Epithelial cell of alveolus of lung (primary cell): ENCODE data around the gene CELF6. TPM values are rescaled to one million over a fixed set of nuclear protein-coding genes. Genes with fewer than 3 reads are reported as not detected.

ENCODE experiments used
- total RNA-seq: library from RNA; depleted of rRNA; stranded (reverse); fragments of >200 nt; gene quantifications from 2 replicates; pipeline ENCODE4 v1.2.1, GENCODE V29; 2015

Gene CELF6
- total RNA-seq = 0.72 TPM in 1 of 2 replicates, not detected in the other

DNA sequence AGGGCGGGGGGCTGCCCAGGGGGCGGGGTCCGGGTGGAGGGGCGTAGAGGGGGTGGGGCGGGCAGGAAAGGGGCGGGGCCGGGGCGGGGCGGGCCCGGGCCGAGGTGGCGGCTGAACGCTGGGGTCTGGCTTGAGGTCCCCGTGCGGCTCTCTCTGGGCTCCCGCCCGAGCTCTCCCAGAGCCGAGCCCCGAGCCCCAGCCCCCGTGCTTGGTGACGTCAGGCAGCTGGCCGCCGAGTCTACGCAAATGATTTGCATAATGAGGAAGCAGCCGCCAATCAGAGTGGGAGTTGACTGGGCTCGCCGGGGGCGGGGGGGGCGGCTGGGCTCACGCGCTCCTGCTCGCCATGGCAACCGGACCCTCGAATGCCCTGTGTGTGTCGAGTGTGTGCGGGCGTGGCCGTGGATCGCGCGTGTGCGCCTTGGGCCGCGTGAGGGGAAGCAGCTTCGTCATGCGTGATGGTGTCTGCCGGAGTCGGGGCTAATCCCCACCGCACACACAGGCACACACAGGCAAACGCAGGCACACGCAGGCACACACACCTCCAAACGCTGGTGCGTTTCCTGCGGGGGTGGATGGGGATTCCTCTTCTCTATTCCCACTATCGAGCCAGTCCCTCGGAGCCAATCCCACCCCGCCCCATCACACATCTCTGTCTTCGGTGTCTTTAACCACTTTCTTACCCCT lies at the start of gene CELF6:
Gene CELF6 (minus strand): TSS at position 173 of the 687 bp plus-strand sequence. CDS start 283 bp downstream, outside the sequence.

DNA sequence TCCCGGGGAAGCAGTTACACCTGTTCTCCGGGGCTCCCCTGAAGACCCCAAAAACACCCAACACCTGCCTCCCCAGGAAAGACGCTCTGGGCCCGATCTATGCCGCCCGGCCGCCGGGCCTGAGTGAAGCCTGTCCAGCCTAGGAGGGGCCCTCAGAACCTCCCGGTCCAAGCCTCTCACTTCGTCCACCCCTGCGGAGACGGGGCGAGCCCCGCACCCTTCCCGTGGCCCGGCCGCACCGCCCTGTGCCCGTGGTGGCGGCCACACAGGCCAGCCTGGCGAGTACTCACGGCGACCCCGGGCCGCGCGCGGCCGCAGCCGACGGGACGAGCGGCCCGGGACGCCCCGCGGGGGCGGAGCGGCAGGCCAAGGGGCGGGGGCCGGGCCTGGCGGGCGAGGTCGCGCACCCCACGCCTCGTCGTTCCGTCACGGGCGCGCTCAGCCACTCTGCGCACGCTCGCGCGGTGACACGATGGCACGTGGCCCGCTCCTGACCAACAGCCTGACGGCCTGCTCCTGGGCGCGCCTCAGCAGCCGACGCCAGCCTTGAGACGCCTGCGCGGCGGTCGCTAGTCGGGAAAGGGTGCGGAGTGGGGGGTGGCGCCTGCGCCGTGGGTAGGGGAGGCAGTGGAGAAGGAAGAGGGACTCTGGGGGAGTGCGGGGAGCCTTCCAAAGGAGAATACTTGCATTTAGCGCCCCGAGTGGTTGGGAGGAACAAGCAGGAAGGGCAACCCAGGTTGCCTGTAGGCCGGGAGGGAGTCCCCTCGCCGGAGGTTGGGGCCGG lies 47.6 kb downstream of the CELF6 start, which contains the start of gene PARP6:
Gene PARP6 (minus strand): TSS at position 342 of the 784 bp plus-strand sequence. CDS start 5,077 bp downstream, outside the sequence.

Other genes starting within 250 kb of the CELF6 start
- gene MYO9A, start 202.0 kb downstream of the CELF6 start, total RNA-seq = 13.1 and 15.6 TPM in 2 replicates
- 2.3 and 3.2 TPM in 2 replicates for gene SENP8, start 201.8 kb downstream of the CELF6 start, total RNA-seq
- 0.52 TPM in 1 of 2 replicates, not detected in the other for gene GRAMD2A, start 122.4 kb downstream of the CELF6 start, total RNA-seq
- gene PKM, start 89.0 kb downstream of the CELF6 start, total RNA-seq = 1,015 and 1,831 TPM in 2 replicates
- 12.4 and 28.2 TPM in 2 replicates for gene PARP6, start 47.6 kb downstream of the CELF6 start, total RNA-seq
- gene HEXA, start 55.9 kb upstream of the CELF6 start, total RNA-seq = 96.6 and 148 TPM in 2 replicates
- not detected in 2 replicates for gene TMEM202, start 78.1 kb upstream of the CELF6 start, total RNA-seq
- 21.7 and 22.4 TPM in 2 replicates for gene ARIH1, start 154.2 kb upstream of the CELF6 start, total RNA-seq